MM.1S (cell line): ENCODE measurements around the gene PPP1R9B.

Source experiments
- DNase-seq: peaks from one replicate; pipeline ENCODE4 v3.0.0-alpha.2; 2015
- H2AFZ ChIP-seq: fragments of 300-600 bp; sonication (generic); 2 replicates; pipeline ENCODE4 v1.6.0; 2016; ENCODE audit warnings: antibody characterized with exemption, low read length
- H3F3A ChIP-seq: fragments of 300-600 bp; sonication (generic); 2 replicates; pipeline ENCODE4 v1.6.1; 2016; ENCODE audit warnings: mild to moderate bottlenecking, antibody characterized with exemption, low read length, moderate library complexity, mixed read lengths; ENCODE audit not compliant: insufficient read depth
- H3K27ac ChIP-seq: fragments of 300-600 bp; sonication (generic); 2 replicates; pipeline ENCODE4 v1.5.1; 2016; ENCODE audit warnings: mild to moderate bottlenecking, low read length
- H3K27me3 ChIP-seq: fragments of 300-600 bp; sonication (generic); replicated peaks from 2 replicates; pipeline ENCODE4 v1.6.0; 2016; ENCODE audit warnings: low read length; ENCODE audit not compliant: insufficient read depth
- H3K36me3 ChIP-seq: fragments of 300-600 bp; sonication (generic); replicated peaks from 2 replicates; pipeline ENCODE4 v1.6.1; 2016; ENCODE audit warnings: mild to moderate bottlenecking, low read length, mixed read lengths; ENCODE audit not compliant: insufficient read depth
- H3K4me1 ChIP-seq: fragments of 300-600 bp; sonication (generic); 2 replicates; pipeline ENCODE4 v1.6.1; 2016; ENCODE audit warnings: low read length, mixed read lengths
- H3K4me2 ChIP-seq: fragments of 300-600 bp; sonication (generic); 2 replicates; pipeline ENCODE4 v1.6.0; 2016; ENCODE audit warnings: low read depth, low read length
- H3K4me3 ChIP-seq: fragments of 300-600 bp; sonication (generic); 2 replicates; pipeline ENCODE4 v1.5.1; 2016; ENCODE audit warnings: low read length, mixed read lengths
- H3K79me2 ChIP-seq: fragments of 300-600 bp; sonication (generic); 2 replicates; pipeline ENCODE4 v1.6.1; 2016; ENCODE audit warnings: mixed run types, low read length, mixed read lengths
- H3K9ac ChIP-seq: fragments of 300-600 bp; sonication (generic); 2 replicates; pipeline ENCODE4 v1.6.1; 2016; ENCODE audit warnings: low read length, mixed read lengths
- H3K9me2 ChIP-seq: fragments of 300-600 bp; sonication (generic); replicated peaks from 2 replicates; pipeline ENCODE4 v1.6.1; 2016; ENCODE audit warnings: mild to moderate bottlenecking, low read length, mixed read lengths; ENCODE audit not compliant: insufficient read depth
- H3K9me3 ChIP-seq: fragments of 300-600 bp; sonication (generic); replicated peaks from 2 replicates; pipeline ENCODE4 v1.6.1; 2016; ENCODE audit warnings: mild to moderate bottlenecking, low read length, mixed read lengths; ENCODE audit not compliant: insufficient read depth
- H4K20me1 ChIP-seq: fragments of 300-600 bp; sonication (generic); 2 replicates; pipeline ENCODE4 v1.6.1; 2016; ENCODE audit warnings: mild to moderate bottlenecking, low read length, moderate library complexity, mixed read lengths; ENCODE audit not compliant: insufficient read depth
- EZH2 ChIP-seq: fragments of 300-600 bp; sonication (generic); optimal IDR thresholded peaks from 2 replicates; pipeline ENCODE3; 2017; ENCODE audit warnings: low read depth, mild to moderate bottlenecking, antibody characterized with exemption, low read length, mixed read lengths
- EZH2phosphoT487 ChIP-seq: fragments of 300-600 bp; sonication (generic); IDR thresholded peaks from 2 replicates; pipeline ENCODE4 v1.6.1; 2018; ENCODE audit warnings: antibody characterized with exemption, low read length
- TF ChIP-seq, protein P1 (sequence below): fragments of 300-600 bp; sonication (generic); IDR thresholded peaks from 2 replicates; pipeline ENCODE4 v1.5.1; 2016; ENCODE audit warnings: antibody characterized with exemption, low read length, mixed read lengths

The PPP1R9B gene

GRCh38 chr17:50111673-50112655 lies 38.5 kb downstream of the PPP1R9B start:
- no peak overlapping the region for H3K4me3 ChIP-seq
- no peak overlapping the region for H3K4me2 ChIP-seq
- H3K4me1 ChIP-seq, result 0 out of 2 replicates have a peak, but pooled peaks cover 4% of the 10 kb centered on the region
- H3F3A ChIP-seq, result no peaks in the 10 kb centered on the region; the same call in 1 of the 2 replicates
- no peaks in the 10 kb centered on the region for H3K9me3 ChIP-seq
- no peak overlapping the region for H3K27ac ChIP-seq
- no peak overlapping the region for H2AFZ ChIP-seq
- no peak for DNase-seq
- no peaks in the 10 kb centered on the region for H3K79me2 ChIP-seq
- peaks cover 5% of the 10 kb centered on the region; the same call in 1 of the 2 replicates for H3K27me3 ChIP-seq
- H3K36me3 ChIP-seq, result no peaks in the 10 kb centered on the region
- H3K9ac ChIP-seq, result no peak overlapping the region
- TF ChIP-seq EZH2phosphoT487, result no peak
- TF ChIP-seq EZH2, result no peak
- TF ChIP-seq, protein P1, sequence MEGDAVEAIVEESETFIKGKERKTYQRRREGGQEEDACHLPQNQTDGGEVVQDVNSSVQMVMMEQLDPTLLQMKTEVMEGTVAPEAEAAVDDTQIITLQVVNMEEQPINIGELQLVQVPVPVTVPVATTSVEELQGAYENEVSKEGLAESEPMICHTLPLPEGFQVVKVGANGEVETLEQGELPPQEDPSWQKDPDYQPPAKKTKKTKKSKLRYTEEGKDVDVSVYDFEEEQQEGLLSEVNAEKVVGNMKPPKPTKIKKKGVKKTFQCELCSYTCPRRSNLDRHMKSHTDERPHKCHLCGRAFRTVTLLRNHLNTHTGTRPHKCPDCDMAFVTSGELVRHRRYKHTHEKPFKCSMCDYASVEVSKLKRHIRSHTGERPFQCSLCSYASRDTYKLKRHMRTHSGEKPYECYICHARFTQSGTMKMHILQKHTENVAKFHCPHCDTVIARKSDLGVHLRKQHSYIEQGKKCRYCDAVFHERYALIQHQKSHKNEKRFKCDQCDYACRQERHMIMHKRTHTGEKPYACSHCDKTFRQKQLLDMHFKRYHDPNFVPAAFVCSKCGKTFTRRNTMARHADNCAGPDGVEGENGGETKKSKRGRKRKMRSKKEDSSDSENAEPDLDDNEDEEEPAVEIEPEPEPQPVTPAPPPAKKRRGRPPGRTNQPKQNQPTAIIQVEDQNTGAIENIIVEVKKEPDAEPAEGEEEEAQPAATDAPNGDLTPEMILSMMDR, result no peak
- no peaks in the 10 kb centered on the region for H3K9me2 ChIP-seq
- no peaks in the 10 kb centered on the region for H4K20me1 ChIP-seq

DNA sequence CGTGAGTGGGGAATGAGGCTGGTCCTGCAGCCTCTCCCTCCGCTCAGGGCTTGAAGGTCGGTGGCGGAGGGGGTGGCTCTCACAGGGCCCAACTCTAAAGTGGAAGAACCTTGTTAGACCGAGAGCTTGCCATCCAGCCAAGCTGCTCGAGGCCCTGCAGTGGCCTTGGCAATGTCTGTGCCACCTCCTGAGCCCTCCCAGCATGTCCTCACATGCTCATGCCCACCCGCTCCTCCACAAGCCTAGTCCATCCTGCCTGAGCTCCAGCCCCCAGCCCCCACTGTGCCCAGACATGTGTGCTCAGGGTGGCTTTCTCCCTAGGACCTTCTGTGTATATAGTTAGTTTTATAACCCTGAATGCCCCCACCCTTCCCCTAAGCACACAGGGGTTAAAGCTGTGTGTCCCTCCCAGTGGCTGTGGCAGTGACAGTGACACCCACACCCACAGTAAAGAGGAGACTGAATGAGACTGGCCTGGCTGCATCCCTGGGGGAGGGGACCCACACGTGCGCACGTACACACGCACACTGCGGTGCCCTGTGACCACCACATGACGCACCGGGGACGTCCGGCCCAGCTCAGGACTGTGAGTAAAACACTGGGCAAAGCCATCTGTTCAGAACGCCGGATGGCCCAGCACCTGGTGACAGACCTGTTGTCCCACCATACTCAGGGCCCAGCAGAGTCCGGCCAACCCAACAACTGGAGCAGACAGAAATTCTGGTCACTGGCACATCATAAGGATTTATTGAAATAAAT lies 39.7 kb downstream of the PPP1R9B start:
- no peak overlapping the region for H3K27ac ChIP-seq
- no peak overlapping the region for H3K4me3 ChIP-seq
- H4K20me1 ChIP-seq, result no peaks in the 10 kb centered on the region
- no peaks in the 10 kb centered on the region for H3K27me3 ChIP-seq
- TF ChIP-seq EZH2phosphoT487, result no peak
- TF ChIP-seq, protein P1, result no peak
- no peak for TF ChIP-seq EZH2
- DNase-seq, result no peak
- no peaks in the 10 kb centered on the region for H3K36me3 ChIP-seq
- H3K79me2 ChIP-seq, result no peaks in the 10 kb centered on the region
- H2AFZ ChIP-seq, result no peak overlapping the region
- H3K9me2 ChIP-seq, result no peaks in the 10 kb centered on the region
- H3F3A ChIP-seq, result no peaks in the 10 kb centered on the region
- H3K9me3 ChIP-seq, result no peaks in the 10 kb centered on the region
- H3K9ac ChIP-seq, result no peak overlapping the region
- H3K4me1 ChIP-seq, result no peaks in the 10 kb centered on the region
- H3K4me2 ChIP-seq, result no peak overlapping the region

DNA sequence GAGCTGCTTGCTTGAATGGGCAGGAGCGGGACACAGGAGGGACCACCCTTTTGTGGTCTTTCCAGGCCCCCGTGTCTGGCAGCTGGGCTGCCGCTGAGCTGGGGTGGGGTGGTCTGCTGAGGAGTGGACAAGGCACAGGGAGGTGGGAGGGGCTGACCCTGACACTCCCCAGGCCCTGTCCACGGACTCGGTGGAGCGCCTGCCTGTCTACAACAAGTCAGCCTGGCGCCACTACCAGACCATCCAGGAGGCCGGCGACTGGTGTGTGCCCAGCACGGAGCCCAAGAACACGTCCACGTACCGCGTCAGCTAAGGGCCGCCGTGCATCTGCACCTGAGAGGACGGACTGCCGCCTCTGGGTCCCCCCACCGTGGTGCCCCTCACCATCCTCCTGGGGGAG lies 40.7 kb downstream of the PPP1R9B start:
- H3K4me1 ChIP-seq, result no peaks in the 10 kb centered on the region
- H3K4me3 ChIP-seq, result no peak overlapping the region
- no peaks in the 10 kb centered on the region for H3K27me3 ChIP-seq
- no peak for DNase-seq
- no peaks in the 10 kb centered on the region for H3F3A ChIP-seq
- H3K9ac ChIP-seq, result no peak overlapping the region
- no peak overlapping the region for H3K4me2 ChIP-seq
- H3K36me3 ChIP-seq, result no peaks in the 10 kb centered on the region
- no peaks in the 10 kb centered on the region for H3K9me3 ChIP-seq
- H3K79me2 ChIP-seq, result no peaks in the 10 kb centered on the region
- no peaks in the 10 kb centered on the region for H4K20me1 ChIP-seq
- no peak overlapping the region for H2AFZ ChIP-seq
- TF ChIP-seq, protein P1, result no peak
- no peak for TF ChIP-seq EZH2phosphoT487
- H3K9me2 ChIP-seq, result no peaks in the 10 kb centered on the region
- no peak overlapping the region for H3K27ac ChIP-seq
